ENCODE measurements around the gene SPOCK1.

SPOCK1 gene

DNA sequence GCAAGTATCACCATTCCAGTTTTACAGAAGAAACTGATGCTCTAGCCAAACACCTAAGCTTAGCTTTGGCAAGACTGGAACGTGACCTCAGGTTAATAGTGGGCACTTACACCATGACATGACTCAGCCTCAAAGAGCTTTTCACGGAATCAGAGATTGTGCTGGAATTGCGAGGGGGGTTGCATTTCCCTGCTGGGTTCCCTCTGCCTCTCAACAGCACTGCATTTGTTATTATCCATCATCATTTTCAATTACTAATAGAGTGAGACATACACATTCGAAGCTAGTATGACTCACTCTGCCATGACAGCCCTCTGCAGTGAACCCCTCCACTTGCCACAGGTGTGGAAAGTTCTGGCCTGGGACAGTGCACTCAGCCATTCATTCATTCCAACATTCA, 8.0 kb downstream of the SPOCK1 start:
- no peak for DNase-seq

- no peak for DNase-seq
These were observed 8.5 kb downstream of the SPOCK1 start for GRCh38 chr5:137490591-137490990.

GRCh38 chr5:137488974-137489373, 10.2 kb downstream of the SPOCK1 start:
- no peak for DNase-seq

- DNase-seq: no peak
These were observed 10.6 kb downstream of the SPOCK1 start for GRCh38 chr5:137488516-137488915.

- no peak for DNase-seq
These were observed 11.5 kb downstream of the SPOCK1 start for GRCh38 chr5:137487600-137487999.

GRCh38 chr5:137486707-137487106, 12.4 kb downstream of the SPOCK1 start:
- no peak for DNase-seq

DNA sequence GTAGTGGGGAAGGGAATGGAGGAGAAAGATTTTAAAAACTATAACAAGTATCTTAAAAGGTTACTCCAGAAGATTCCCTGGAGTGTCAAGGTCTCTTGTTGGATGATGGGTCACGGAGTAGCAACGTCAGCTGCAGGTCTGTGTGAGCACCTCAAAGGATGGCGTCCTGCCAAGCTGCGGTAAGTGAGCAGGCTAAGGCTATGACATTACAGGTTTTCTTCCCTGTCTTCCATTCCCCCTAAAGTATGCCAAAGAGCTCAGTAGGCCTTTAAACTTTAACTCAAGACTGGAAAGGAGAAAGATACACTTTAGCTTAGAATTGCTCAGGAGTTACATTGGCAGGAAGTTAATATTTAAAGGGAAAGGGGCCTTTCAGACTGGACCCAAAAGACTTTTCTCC, 17.5 kb downstream of the SPOCK1 start:
- no peak for DNase-seq

- DNase-seq: no peak
These were observed 21.1 kb downstream of the SPOCK1 start for GRCh38 chr5:137478043-137478442.

DNA sequence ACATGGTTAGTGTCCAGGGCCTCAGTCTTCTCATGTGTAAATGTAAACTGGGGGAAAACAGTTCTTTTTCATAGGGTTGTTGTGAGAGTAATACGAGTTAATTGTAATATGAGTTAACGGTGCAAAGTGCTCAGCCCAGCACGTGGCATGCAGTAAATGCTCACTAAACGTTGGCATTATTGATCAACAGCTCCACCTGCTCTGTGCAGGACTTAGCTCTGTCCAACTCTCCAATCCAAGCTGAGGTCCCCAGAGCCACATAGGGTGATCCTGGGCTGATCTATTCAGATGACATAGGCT, 28.3 kb downstream of the SPOCK1 start:
- DNase-seq: no peak

DNA sequence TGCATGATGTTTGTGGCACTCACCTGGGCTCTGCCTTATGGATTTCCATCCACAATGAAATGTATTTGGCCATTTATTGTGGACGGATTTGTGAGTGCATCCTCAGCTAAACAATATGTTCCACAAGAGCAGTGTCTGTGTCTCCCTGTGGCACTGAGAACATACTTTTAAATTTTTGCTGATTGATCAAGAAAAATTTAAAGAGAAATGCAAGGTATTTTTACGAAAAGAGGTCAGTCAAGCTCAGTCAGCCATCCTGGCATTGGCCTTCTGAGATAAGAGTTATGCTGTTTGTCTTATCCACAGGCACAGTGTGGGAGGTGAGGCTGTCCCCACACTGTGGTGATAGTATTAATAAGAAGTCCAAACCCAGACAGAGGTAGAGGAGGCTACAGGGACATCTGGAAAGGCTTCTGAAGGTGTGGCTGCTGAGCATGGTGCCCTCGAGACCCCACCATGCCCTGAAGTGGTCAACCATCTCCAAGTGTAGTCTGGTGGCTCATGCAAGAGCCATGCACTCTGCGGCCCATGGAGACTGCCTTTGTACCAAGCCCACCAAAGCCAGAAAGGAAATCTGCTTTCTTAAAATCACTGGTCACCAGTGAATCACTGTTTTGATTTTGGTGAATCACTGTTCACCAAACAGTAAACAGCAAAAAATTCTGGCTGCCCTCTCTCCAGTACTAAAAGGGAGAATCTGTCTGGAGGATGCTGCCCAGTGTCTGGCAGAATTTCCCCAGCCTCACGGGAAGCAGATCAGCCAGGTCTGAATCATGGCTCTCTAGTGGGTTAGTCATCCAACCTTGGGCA, 28.8 kb downstream of the SPOCK1 start:
- peak; percentile 13 for DNase-seq

- DNase-seq: no peak
These were observed 32.2 kb downstream of the SPOCK1 start for GRCh38 chr5:137466889-137467288.

DNA sequence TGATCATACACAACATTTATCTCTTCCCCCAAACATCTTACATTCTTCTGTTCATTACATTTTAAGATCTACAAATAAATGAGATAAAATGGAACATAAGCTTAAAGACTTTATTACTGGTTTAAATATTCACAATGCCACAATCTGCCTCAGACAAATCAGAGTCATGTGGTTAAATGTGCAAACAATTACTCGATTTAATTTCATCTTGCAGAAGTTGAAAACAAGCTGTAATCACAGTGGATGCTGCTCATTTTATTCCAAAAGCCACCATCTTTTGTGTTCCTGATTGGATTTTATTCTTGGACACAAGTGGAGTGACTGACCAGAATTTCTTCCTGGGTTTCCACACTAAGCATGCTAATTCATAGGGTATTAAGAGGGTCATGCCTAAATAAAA, 33.2 kb downstream of the SPOCK1 start:
- DNase-seq: no peak

DNA sequence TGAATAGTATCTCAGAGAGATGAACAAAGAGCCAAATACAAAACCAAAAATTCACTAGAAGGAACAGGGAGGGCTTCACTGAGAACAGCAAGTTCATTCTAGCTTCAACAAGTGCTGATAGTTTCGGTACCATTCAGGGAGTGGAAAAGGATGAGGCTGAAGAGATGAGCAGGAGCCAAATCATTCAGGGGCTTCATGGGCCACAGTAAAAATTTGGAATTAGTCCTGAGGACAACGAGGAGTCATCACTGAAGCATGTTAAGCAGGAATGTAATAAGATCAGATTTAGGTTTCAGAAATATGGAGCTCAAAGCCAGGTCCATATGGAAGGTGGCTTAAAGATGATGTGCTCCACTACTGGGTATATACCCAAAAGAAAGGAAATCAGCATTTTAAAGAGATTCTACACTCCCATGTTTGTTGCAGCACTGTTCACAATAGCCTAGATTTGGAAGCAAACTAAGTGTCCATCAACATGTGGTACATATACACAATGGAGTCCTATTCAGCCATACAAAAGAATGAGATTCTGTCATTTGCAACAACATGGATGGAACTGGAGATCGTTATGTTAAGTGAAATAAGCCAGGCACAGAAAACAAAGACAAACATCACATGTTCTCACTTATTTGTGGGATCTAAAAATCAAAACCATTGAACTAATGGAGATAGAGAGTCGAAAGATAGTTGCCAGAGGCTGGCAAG, 36.2 kb downstream of the SPOCK1 start:
- no peak for DNase-seq

DNA sequence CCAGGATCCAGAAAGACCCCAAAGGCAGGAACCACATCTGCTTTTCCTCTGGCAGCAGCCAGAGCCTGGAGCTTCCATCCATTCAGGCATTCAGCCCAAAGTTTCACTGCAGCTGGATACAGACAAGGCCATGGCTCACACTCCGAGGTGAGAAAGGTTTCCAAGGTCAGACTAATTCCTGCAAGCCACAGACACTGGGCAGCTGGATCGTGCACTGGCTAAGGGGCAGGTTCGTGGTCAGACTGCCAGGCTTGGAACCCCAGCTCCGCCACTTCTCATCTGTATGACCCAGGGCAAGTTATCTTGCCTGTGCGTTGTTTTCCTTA, 36.9 kb downstream of the SPOCK1 start:
- no peak for DNase-seq

DNA sequence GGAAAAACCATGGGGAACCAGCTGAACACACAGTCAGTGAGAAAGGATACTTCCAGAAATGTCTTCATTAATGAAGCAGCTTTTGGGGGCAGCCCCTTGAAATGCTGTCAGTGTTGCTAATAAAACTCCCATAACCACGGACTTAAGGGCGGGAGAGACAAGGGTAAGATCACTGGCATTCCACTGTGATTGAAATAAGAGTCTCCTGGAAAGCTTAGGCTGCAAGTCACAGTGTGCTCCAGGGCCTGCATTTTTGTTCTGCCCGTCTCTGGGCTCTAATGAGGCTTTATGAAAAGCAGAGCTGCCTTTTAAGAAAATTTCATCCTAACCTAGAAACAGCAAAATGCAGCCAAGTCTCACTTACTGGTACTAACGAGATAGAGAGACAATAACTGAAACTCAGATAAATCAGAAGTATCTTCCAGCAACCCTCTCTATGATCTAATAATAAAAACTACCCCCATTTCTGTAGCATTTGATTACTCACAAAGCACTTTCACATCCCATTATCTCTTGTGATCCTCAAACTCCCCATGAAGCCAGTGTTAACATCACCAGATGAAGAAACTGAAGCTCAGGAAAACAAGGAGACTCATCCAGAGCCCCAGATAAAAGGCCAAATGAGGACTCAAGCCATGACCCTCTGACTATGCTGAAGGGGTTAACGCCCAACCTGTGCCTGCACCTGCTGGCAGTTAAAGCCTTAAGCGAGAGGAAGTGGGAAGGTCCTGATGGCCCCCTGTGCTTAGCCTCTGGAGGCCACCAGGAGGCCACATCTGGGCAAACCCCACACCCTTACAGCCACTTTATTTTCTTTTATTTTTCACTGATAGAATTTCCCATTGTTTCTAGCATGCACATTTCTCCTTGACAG, 37.5 kb downstream of the SPOCK1 start:
- DNase-seq: peak; percentile 23

DNA sequence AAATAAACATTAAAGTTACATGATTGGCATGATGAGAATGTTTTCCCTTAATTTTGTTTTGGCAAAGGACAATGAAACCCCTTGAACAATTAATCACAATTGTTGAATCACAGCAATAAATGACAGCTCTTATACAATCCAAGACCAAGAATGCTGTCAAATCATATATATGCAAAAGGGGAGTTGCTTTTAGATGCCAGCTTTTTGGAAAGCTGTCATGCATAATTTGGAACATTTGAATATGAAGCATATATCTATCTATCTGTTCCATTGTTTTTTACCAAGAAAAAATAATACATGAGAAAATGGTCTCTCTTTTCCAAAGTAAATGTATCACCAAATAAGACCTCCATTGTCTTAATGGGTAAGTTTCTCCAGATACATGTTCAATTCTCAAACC, 44.5 kb downstream of the SPOCK1 start:
- no peak for DNase-seq

DNA sequence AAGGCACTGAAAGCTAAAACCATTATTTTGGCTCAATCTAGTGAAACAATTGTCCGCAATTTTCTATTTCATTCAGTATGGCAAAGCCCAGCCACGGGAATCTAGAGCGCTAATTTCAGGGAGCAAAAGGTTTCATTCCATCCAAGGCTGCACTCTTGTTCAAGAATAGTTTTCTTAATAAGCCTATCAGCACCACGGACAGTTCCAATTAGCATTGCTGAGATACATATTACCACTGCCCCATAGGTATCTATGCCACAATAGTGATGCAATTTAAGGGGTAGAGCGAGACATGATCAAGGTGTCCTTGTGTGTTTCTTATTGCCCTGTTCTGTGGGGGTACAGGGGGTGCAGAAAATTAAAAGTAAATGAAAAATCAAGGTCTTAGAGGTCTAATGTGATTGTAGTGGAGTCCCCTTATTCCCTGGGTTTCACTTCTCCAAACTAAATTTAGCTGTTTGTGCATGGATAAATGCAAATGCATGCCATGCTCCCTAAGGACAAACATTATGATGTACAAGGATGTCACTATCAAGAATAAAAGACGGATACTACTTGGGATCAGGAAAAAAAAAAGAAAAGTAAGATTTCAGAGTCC, 45.5 kb downstream of the SPOCK1 start:
- peak; percentile 85 for DNase-seq

DNA sequence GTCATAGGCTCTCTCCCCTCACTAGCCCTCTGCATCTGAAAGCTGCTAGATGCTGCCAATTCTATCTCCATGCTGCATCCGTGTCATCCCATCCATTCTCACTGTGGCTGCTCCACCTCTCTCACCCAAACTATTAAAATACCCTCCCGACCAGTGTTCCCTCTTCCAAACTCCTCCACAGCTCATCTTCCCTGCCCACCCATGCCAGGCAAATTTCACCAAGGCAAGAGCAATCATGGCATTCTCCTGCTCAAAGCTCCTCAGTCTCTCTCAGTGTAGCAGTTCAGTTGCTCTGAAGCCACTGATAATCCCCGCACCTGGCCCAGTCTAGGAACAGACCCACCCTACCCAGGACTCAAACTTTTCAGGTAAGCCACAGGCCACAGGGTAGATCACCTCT, 48.4 kb downstream of the SPOCK1 start:
- DNase-seq: no peak

DNA sequence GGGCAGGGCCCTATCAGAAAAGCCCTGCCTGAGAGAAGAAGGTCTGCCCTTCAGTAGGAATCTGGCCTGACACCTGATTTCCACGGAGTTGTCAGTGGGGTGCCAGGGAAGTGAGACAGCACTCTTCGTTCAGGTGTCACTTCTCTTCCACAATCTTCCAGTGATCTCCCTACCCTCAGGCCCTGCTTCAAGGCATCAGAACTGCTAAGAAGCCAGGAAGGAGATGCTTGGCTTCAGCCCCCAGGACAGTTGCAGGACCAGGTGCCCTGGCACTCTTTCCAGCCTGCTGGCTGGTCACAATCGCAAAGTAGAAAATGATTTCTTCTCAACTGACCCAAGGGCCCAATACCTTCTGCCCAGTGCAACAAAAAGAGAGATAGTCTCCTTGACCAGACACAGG, 50.3 kb downstream of the SPOCK1 start:
- no peak for DNase-seq

- no peak for DNase-seq
These were observed 52.5 kb downstream of the SPOCK1 start for GRCh38 chr5:137446615-137447014.

DNA sequence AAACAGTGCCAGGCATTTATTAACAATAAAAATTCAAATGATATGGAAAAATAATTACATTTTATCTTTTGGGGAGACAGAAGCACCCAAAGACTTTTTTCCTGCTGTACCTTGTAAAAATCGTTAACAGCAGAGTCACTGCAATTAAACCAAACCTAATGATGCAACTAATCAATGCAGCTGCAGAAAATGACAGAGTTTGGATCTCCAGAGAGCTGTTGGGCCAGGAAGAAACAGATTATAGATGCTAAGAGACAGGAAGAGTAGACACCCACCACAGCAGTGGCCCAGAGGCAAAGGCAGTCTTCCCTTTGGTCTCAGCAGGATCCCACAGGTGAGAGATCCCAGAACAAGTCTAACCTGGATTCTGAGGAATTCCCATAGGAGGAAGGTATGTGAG, 53.0 kb downstream of the SPOCK1 start:
- no peak for DNase-seq

DNA sequence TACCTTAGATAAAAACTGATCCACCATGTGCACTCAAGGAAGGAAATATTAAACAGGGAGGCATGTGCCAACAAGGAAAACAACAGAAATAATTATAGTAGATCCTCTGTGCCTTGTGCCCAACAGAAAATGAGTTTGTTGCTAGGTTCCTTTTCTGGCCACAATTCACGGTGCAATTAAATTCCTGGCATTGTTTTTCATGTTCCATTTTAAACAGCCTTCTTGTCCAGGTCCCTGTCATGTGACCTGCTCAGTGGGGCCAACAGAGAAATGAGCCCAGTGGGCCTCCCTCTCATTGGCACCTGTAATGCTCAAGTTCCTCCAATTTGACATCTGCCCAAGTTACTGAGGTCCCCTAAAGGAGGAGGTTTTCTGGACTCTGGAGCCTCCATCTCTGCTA, 56.5 kb downstream of the SPOCK1 start:
- no peak for DNase-seq

- DNase-seq: peak; percentile 54
These were observed 57.6 kb downstream of the SPOCK1 start for GRCh38 chr5:137441476-137441875.

- DNase-seq: no peak
These were observed 58.3 kb downstream of the SPOCK1 start for GRCh38 chr5:137440795-137441194.
